Ishikawa (cell line): ENCODE data around the gene SPAAR.

ENCODE experiments used
- CEBPB ChIP-seq: IDR thresholded peaks from 2 replicates; pipeline ENCODE4 v1.6.1; 2012
- TCF12 ChIP-seq: IDR thresholded peaks from 2 replicates; pipeline ENCODE4 v1.6.1; 2012; ENCODE audit warnings: low read depth

- TF ChIP-seq CEBPB (no peak), TCF12 (no peak)
Observed at GRCh38 chr9:35948451-35948850, 39.2 kb downstream of the SPAAR start.
